Measurements from ENCODE around the gene ST6GAL1. TPM values are rescaled to one million over a fixed set of nuclear protein-coding genes. Genes with fewer than 3 reads are reported as not detected.

ST6GAL1 gene
- total RNA-seq, 1 experiment from 2014 or later = 15.6 TPM

GRCh38 chr3:186932281-186933181 is 2.2 kb downstream of the ST6GAL1 start:
- Histone ChIP-seq H3K4me2 (ENCODE audit: low read length) (no peak overlapping the region), H3K79me2 (ENCODE audit: insufficient read depth, low read length) (0 out of 2 replicates have a peak, but pooled peaks cover 4% of the 10 kb centered on the region), H3K36me3 (ENCODE audit: control insufficient read depth in 1 of 2, insufficient read depth in 2 of 2, low read length in 2 of 2) (no peaks in the 10 kb centered on the region), H3K27ac (ENCODE audit: low read depth, low read length) (no peak overlapping the region), H2AFZ (ENCODE audit: low read depth, low read length, poor library complexity, severe bottlenecking) (no peak overlapping the region), H3K4me3 (replicated peaks in 1 of 2; ENCODE audit: low read depth in 1 of 2, low read length in 2 of 2) (no peak overlapping the region), H4K20me1 (ENCODE audit: insufficient read depth) (no peaks in the 10 kb centered on the region), H3K9me3 (ENCODE audit: control insufficient read depth in 1 of 2, insufficient read depth in 1 of 2, low read depth in 1 of 2, low read length in 2 of 2) (no peaks in the 10 kb centered on the region), H3K4me1 (ENCODE audit: control insufficient read depth in 1 of 2, insufficient read depth in 2 of 2, low read length in 2 of 2) (peaks cover 16 to 18% of the 10 kb centered on the region in 2 experiments), H3K9ac (ENCODE audit: low read length) (no peak overlapping the region), H3K9me2 (ENCODE audit: insufficient read depth) (no peaks in the 10 kb centered on the region), H3K27me3 (ENCODE audit: insufficient read depth, low read length) (no peaks in the 10 kb centered on the region)
- BruUV-seq (replicated peaks) = TSS peak; percentile 43
- ChIA-PET RAD21 (ENCODE audit: low non-redundant PET in 1 of 2, low total read pairs in 2 of 2, uncharacterized antibody in 2 of 2, unreplicated experiment in 2 of 2) (no interaction called here), CTCF (interaction anchor here (0.8 to 1.6 kb wide), 2 partner anchors 83 kb away, joined by 3 to 6 read pairs; no protein-coding TSS in a partner anchor), POLR2A (no interaction called here)
- TF ChIP-seq FOSL1 (IDR thresholded peaks at IDR 0.05; ENCODE audit: low read depth) (no peak), TCF7L2 (IDR thresholded peaks at IDR 0.05; ENCODE audit: borderline replicate concordance, extremely low read depth, insufficient read depth, insufficient read length) (no peak), ATF3 (IDR thresholded peaks at IDR 0.05) (no peak), CBX3 (IDR thresholded peaks at IDR 0.05; ENCODE audit: low read depth) (no peak), CEBPB (IDR thresholded peaks at IDR 0.05; ENCODE audit: low read depth) (no peak), EZH2phosphoT487 (IDR thresholded peaks at IDR 0.05; ENCODE audit: borderline replicate concordance) (no peak), RAD21 (IDR thresholded peaks at IDR 0.05; ENCODE audit: low read depth) (no peak), REST (IDR thresholded peaks at IDR 0.05; ENCODE audit: low read depth) (no peak)
- ATAC-seq (no peak), DNase-seq (ENCODE audit: low read depth, low spot score) (no peak)
- intact Hi-C loops (cut with micrococcal nuclease) = loop anchor here (5.0 kb wide), 1 partner anchor 85 kb away; no protein-coding TSS in a partner anchor

All from HCT116 (cell line).